ENCODE results near the gene RNH1.

The RNH1 gene

GRCh38 chr11:497565-498296, 9.3 kb downstream of the RNH1 start:
- DNase-seq = no peak

- DNase-seq = no peak
Observed at GRCh38 chr11:496834-497564, 10.0 kb downstream of the RNH1 start.

- DNase-seq = no peak
Observed at GRCh38 chr11:495537-495931, 11.5 kb downstream of the RNH1 start.

- no peak for DNase-seq
Observed at GRCh38 chr11:494761-495536, 12.1 kb downstream of the RNH1 start.

GRCh38 chr11:492427-493226, 14.4 kb downstream of the RNH1 start:
- no peak for DNase-seq

GRCh38 chr11:491358-491757, 15.7 kb downstream of the RNH1 start:
- no peak for DNase-seq

- no peak for DNase-seq
Observed at GRCh38 chr11:490930-491260, 16.1 kb downstream of the RNH1 start.

- DNase-seq = no peak
Observed at GRCh38 chr11:490186-490929, 16.7 kb downstream of the RNH1 start.

- DNase-seq = no peak
Observed at GRCh38 chr11:489610-490185, 17.3 kb downstream of the RNH1 start.

GRCh38 chr11:488992-489391, 18.1 kb downstream of the RNH1 start:
- DNase-seq = no peak

- DNase-seq = no peak
Observed at GRCh38 chr11:488579-488978, 18.5 kb downstream of the RNH1 start.

- no peak for DNase-seq
Observed at GRCh38 chr11:488062-488461, 19.0 kb downstream of the RNH1 start.

- DNase-seq = no peak
Observed at GRCh38 chr11:487571-488021, 19.4 kb downstream of the RNH1 start.

- DNase-seq = no peak
Observed at GRCh38 chr11:486189-486588, 20.9 kb downstream of the RNH1 start.

GRCh38 chr11:484616-485015, 22.4 kb downstream of the RNH1 start:
- no peak for DNase-seq

- no peak for DNase-seq
Observed at GRCh38 chr11:479311-479710, 27.7 kb downstream of the RNH1 start.

GRCh38 chr11:477052-477715, 29.9 kb downstream of the RNH1 start:
- no peak for DNase-seq

GRCh38 chr11:476416-476815, 30.6 kb downstream of the RNH1 start:
- DNase-seq = no peak

- DNase-seq = no peak
Observed at GRCh38 chr11:475941-476340, 31.1 kb downstream of the RNH1 start.

- DNase-seq = no peak
Observed at GRCh38 chr11:474914-475506, 32.0 kb downstream of the RNH1 start.

All from NCI-H1436 (cell line).